H9 (cell line): ENCODE measurements around the gene NRCAM. TPM values are rescaled to one million over a fixed set of nuclear protein-coding genes. Genes with fewer than 3 reads are reported as not detected.

Source experiments
- DNase-seq: peaks from one replicate; pipeline ENCODE4 v3.0.0-alpha.2; 2017
- H2AFZ ChIP-seq: one replicate; pipeline ENCODE4 v1.6.1; 2013; ENCODE audit warnings: mild to moderate bottlenecking, low read length, control low read depth, moderate library complexity
- H2AK5ac ChIP-seq: 2 replicates; pipeline ENCODE4 v1.6.1; 2013; ENCODE audit warnings: low read length, control low read depth, mixed read lengths; ENCODE audit not compliant: insufficient read length
- H2BK120ac ChIP-seq: one replicate; pipeline ENCODE4 v1.6.1; 2013; ENCODE audit warnings: low read depth, mild to moderate bottlenecking, low read length, control low read depth, inconsistent platforms; ENCODE audit not compliant: poor library complexity, severe bottlenecking
- H2BK12ac ChIP-seq: 2 replicates; pipeline ENCODE4 v1.6.1; 2013; ENCODE audit warnings: low read length, control low read depth, mixed read lengths, low read depth; ENCODE audit not compliant: insufficient read length
- H2BK15ac ChIP-seq: 2 replicates; pipeline ENCODE4 v1.6.1; 2013; ENCODE audit warnings: low read depth, low read length, control low read depth
- H2BK20ac ChIP-seq: one replicate; pipeline ENCODE4 v1.6.1; 2013; ENCODE audit warnings: low read depth, mild to moderate bottlenecking, low read length, control low read depth, inconsistent platforms; ENCODE audit not compliant: poor library complexity, severe bottlenecking
- H2BK5ac ChIP-seq: 2 replicates; pipeline ENCODE4 v1.6.1; 2013; ENCODE audit warnings: low read length, control low read depth, mixed read lengths; ENCODE audit not compliant: insufficient read length
- H3K14ac ChIP-seq: 2 replicates; pipeline ENCODE4 v1.6.1; 2013; ENCODE audit warnings: low read length, control low read depth; ENCODE audit not compliant: insufficient read depth
- H3K18ac ChIP-seq: 2 replicates; pipeline ENCODE4 v1.6.1; 2013; ENCODE audit warnings: low read depth, mild to moderate bottlenecking, mixed read lengths, low read length, control low read depth; ENCODE audit not compliant: insufficient read length
- H3K23ac ChIP-seq: 2 replicates; pipeline ENCODE4 v1.6.1; 2013; ENCODE audit warnings: low read length, control low read depth, mixed read lengths, low read depth; ENCODE audit not compliant: insufficient read length
- H3K23me2 ChIP-seq: 2 replicates; pipeline ENCODE4 v1.6.1; 2013; ENCODE audit warnings: low read depth, mild to moderate bottlenecking, mixed read lengths, low read length, control low read depth; ENCODE audit not compliant: insufficient read length, poor library complexity, severe bottlenecking
- H3K27ac ChIP-seq: 2 replicates; pipeline ENCODE4 v1.5.1; 2013; ENCODE audit warnings: low read length, control low read depth, mixed read lengths, low read depth; ENCODE audit not compliant: insufficient read length
- H3K27me3 ChIP-seq: 2 replicates; pipeline ENCODE4 v1.6.1; 2013; ENCODE audit warnings: low read length, control low read depth, inconsistent platforms; ENCODE audit not compliant: insufficient read depth
- H3K4ac ChIP-seq: 2 replicates; pipeline ENCODE4 v1.6.1; 2013; ENCODE audit warnings: low read depth, mild to moderate bottlenecking, control low read depth, inconsistent platforms, low read length, moderate library complexity
- H3K4me1 ChIP-seq: 2 replicates; pipeline ENCODE4 v1.6.1; 2013; ENCODE audit warnings: low read length, control low read depth, inconsistent platforms; ENCODE audit not compliant: insufficient read depth
- H3K4me2 ChIP-seq: 2 replicates; pipeline ENCODE4 v1.6.1; 2013; ENCODE audit warnings: low read length, control low read depth, mixed read lengths; ENCODE audit not compliant: insufficient read length, insufficient read depth
- H3K56ac ChIP-seq: 2 replicates; pipeline ENCODE4 v1.6.1; 2013; ENCODE audit warnings: low read depth, mild to moderate bottlenecking, mixed read lengths, low read length, control low read depth; ENCODE audit not compliant: insufficient read length
- H3K79me1 ChIP-seq: 2 replicates; pipeline ENCODE4 v1.6.1; 2013; ENCODE audit warnings: low read depth, mild to moderate bottlenecking, moderate library complexity, low read length, control low read depth, inconsistent platforms; ENCODE audit not compliant: insufficient read depth, poor library complexity, severe bottlenecking
- H3K79me2 ChIP-seq: 2 replicates; pipeline ENCODE4 v1.6.1; 2013; ENCODE audit warnings: low read length, control low read depth, inconsistent platforms; ENCODE audit not compliant: insufficient read depth
- H3K9ac ChIP-seq: 2 replicates; pipeline ENCODE4 v1.6.1; 2013; ENCODE audit warnings: low read length, control low read depth, mixed read lengths; ENCODE audit not compliant: insufficient read length; ENCODE audit errors: extremely low read depth
- H3K9me3 ChIP-seq: one replicate; pipeline ENCODE4 v1.6.1; 2013; ENCODE audit warnings: low read depth, low read length, inconsistent platforms; ENCODE audit not compliant: control insufficient read depth
- H3T11ph ChIP-seq: one replicate; pipeline ENCODE4 v1.6.1; 2013; ENCODE audit warnings: mild to moderate bottlenecking, low read length, control low read depth, inconsistent platforms
- H4K20me1 ChIP-seq: one replicate; pipeline ENCODE4 v1.6.1; 2013; ENCODE audit not compliant: control insufficient read depth, insufficient read length, insufficient read depth
- H4K5ac ChIP-seq: 2 replicates; pipeline ENCODE4 v1.6.1; 2013; ENCODE audit warnings: low read depth, mild to moderate bottlenecking, mixed read lengths, low read length, control low read depth; ENCODE audit not compliant: insufficient read length
- H4K8ac ChIP-seq: replicated peaks from 2 replicates; pipeline ENCODE4 v1.6.1; 2013; ENCODE audit warnings: low read length, control low read depth, mixed read lengths, low read depth; ENCODE audit not compliant: insufficient read length
- H4K91ac ChIP-seq: 2 replicates; pipeline ENCODE4 v1.6.1; 2013; ENCODE audit warnings: low read depth, mild to moderate bottlenecking, moderate library complexity, mixed read lengths, low read length, control low read depth; ENCODE audit not compliant: insufficient read length
- H3K27ac Mint-ChIP-seq, 3 experiments: 2 replicates in 2 of 3; 3 replicates in 1 of 3; pipeline ENCODE4 v1.8.0; 2020 to 2021; ENCODE audit warnings: mixed read lengths in 3 of 3, mild to moderate bottlenecking in 1 of 3, moderate library complexity in 1 of 3
- H3K27me3 Mint-ChIP-seq: 2 replicates; pipeline ENCODE4 v1.8.0; 2021; ENCODE audit warnings: low read depth, mild to moderate bottlenecking, moderate library complexity, mixed read lengths
- H3K36me3 Mint-ChIP-seq, 3 experiments: 2 replicates in 2 of 3; 3 replicates in 1 of 3; pipeline ENCODE4 v1.8.0; 2020 to 2021; ENCODE audit warnings: low read depth in 3 of 3, mixed read lengths in 3 of 3; ENCODE audit not compliant: insufficient read depth in 1 of 3
- H3K4me1 Mint-ChIP-seq, 2 experiments: 2 replicates each; pipeline ENCODE4 v1.8.0; 2020; ENCODE audit warnings: mixed read lengths in 2 of 2
- H3K4me3 Mint-ChIP-seq, 2 experiments: 2 replicates in 1 of 2; 3 replicates in 1 of 2; pipeline ENCODE4 v1.8.0; 2020 to 2021; ENCODE audit warnings: mild to moderate bottlenecking in 2 of 2, mixed read lengths in 2 of 2, moderate library complexity in 1 of 2
- H3K9me3 Mint-ChIP-seq, 2 experiments: 2 replicates in 1 of 2; 3 replicates in 1 of 2; pipeline ENCODE4 v1.8.0; 2020; ENCODE audit warnings: mild to moderate bottlenecking in 2 of 2, mixed read lengths in 2 of 2, moderate library complexity in 1 of 2
- WGBS: extraction: QIAGEN DNeasy Blood & Tissue Kit; methylation state at CpG from one replicate; pipeline ENCODE4 v1.1.7; 2013; ENCODE audit warnings: missing lambda C conversion rate, low lambda C conversion rate, mixed read lengths; ENCODE audit not compliant: insufficient read length; ENCODE audit errors: extremely low coverage; 5-methylcytosine and 5-hydroxymethylcytosine counted together
- total RNA-seq: library from RNA; stranded (reverse); gene quantifications from 2 replicates; pipeline ENCODE4 v1.2.1, GENCODE V29; 2021
- TF ChIP-seq, protein P1 (sequence below): fragments of 200-600 bp; sonication (generic); conservative IDR thresholded peaks from 3 replicates; pipeline ENCODE4 v1.8.0; 2021; ENCODE audit warnings: antibody characterized with exemption, mild to moderate bottlenecking

The NRCAM gene
- total RNA-seq, 1 experiment from 2014 or later: 2.3 TPM

DNA sequence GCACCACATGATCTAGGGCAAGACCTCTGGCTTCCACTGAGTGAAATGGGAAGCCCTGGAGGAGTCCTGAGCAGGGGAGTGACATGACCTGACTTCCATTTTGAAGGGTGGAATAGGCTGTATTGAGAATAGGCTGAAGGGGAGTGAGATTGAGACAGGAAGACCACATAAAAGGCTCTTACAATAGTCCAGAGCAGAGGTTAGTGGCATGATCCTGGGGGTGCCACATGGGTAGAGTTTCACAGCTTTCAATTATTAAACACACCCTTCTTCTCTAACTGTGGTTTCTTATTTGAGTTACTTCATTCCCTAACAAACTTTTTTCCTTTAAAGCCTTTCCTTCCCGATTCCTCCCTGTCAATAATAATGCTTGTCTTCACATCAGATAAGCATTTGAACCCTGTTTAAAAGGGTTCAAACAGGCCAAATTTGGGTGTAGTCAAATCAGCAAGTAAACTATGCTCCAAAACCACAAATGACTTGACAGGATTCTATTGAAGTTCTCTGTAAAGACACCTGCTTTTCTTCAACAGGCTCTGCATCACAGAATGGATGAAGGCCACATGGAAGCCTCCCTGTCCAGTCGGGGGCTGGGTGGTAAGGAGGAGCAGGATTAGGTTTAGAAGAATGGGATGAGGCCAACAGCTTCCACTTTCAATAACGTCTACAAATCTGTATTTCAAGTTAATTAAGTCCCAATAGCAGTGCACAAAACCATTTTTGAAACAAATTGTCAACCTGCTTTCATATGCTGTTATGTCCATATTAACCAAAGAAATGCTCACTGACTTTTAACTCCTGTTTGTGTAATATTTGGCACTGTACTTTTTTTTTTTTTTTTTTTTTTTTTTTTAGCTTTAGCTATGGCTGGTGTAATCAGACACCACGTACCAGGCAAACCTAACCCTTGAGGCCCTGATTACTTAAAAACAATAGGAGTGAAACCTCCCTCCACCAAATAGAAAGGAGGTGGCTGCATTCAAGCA is 131.9 kb downstream of the NRCAM start:
- TF ChIP-seq, protein P1, sequence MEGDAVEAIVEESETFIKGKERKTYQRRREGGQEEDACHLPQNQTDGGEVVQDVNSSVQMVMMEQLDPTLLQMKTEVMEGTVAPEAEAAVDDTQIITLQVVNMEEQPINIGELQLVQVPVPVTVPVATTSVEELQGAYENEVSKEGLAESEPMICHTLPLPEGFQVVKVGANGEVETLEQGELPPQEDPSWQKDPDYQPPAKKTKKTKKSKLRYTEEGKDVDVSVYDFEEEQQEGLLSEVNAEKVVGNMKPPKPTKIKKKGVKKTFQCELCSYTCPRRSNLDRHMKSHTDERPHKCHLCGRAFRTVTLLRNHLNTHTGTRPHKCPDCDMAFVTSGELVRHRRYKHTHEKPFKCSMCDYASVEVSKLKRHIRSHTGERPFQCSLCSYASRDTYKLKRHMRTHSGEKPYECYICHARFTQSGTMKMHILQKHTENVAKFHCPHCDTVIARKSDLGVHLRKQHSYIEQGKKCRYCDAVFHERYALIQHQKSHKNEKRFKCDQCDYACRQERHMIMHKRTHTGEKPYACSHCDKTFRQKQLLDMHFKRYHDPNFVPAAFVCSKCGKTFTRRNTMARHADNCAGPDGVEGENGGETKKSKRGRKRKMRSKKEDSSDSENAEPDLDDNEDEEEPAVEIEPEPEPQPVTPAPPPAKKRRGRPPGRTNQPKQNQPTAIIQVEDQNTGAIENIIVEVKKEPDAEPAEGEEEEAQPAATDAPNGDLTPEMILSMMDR: no peak
- Mint-ChIP-seq H3K9me3 (no peaks in the 10 kb centered on the region), H3K27me3 (no peaks in the 10 kb centered on the region; the same call in 1 of the 2 replicates), H3K4me1 (peaks cover 47 to 56% of the 10 kb centered on the region in 2 experiments), H3K36me3 (no peaks in the 10 kb centered on the region), H3K4me3 (no peak overlapping the region), H3K27ac (peak overlapping the region in 1 of 3 experiments; percentile 62; a peak in 1 of 7 replicates)
- no peak overlapping the region for H2BK12ac ChIP-seq
- H2BK20ac ChIP-seq: no peak overlapping the region
- no peaks in the 10 kb centered on the region for H3K27me3 ChIP-seq
- no peak overlapping the region for H2BK15ac ChIP-seq
- H3K4me1 ChIP-seq: no peaks in the 10 kb centered on the region; the same call in none of the 2 replicates
- H3K23me2 ChIP-seq: no peaks in the 10 kb centered on the region
- H3K4ac ChIP-seq: no peak overlapping the region
- no peak overlapping the region for H2BK5ac ChIP-seq
- no peaks in the 10 kb centered on the region for H3K9me3 ChIP-seq
- H2BK120ac ChIP-seq: no peak overlapping the region
- H3K27ac ChIP-seq: no peak overlapping the region
- no peak overlapping the region for H3K56ac ChIP-seq
- no peak overlapping the region for H3K23ac ChIP-seq
- no peak overlapping the region for H4K91ac ChIP-seq
- no peaks in the 10 kb centered on the region for H4K20me1 ChIP-seq
- H2AFZ ChIP-seq: no peak overlapping the region
- no peaks in the 10 kb centered on the region for H3K79me2 ChIP-seq
- H3K79me1 ChIP-seq: no peaks in the 10 kb centered on the region
- H3T11ph ChIP-seq: no peak overlapping the region
- H4K8ac ChIP-seq: no peak overlapping the region
- no peak overlapping the region for H4K5ac ChIP-seq
- no peak overlapping the region for H3K14ac ChIP-seq
- no CpG with 5 or more reads among the region's 4 CpGs for WGBS
- H3K18ac ChIP-seq: no peak overlapping the region
- H2AK5ac ChIP-seq: no peak overlapping the region
- no peak overlapping the region for H3K9ac ChIP-seq
- H3K4me2 ChIP-seq: no peak overlapping the region
- no peak for DNase-seq
